Sigmoid colon (tissue), 4 donors: ENCODE measurements around the gene MPZL1.

Experiments used
- CTCF ChIP-seq, 4 experiments: fragments of 450-650 bp in 3 of 4; fragments of 200-600 bp in 1 of 4; IDR thresholded peaks; one replicate each; pipeline ENCODE4 v1.5.1; 2016 to 2019; ENCODE audit warnings: antibody characterized with exemption in 4 of 4, mild to moderate bottlenecking in 3 of 4, moderate library complexity in 2 of 4
- POLR2AphosphoS5 ChIP-seq, 4 donors: sonication (generic); formaldehyde crosslinking; IDR thresholded peaks; one replicate each; pipeline ENCODE4 v1.6.1; 2017; ENCODE audit warnings: antibody characterized with exemption in 4 of 4

GRCh38 chr1:167821356-167821685 is 99.5 kb downstream of the MPZL1 start:
- no peak for TF ChIP-seq CTCF (IDR thresholded peaks at IDR 0.05)
- TF ChIP-seq POLR2AphosphoS5 (IDR thresholded peaks at IDR 0.05): no peak
